ENCODE data around the gene TNS1. TPM values are rescaled to one million over a fixed set of nuclear protein-coding genes. Genes with fewer than 3 reads are reported as not detected.

TNS1 gene
- total RNA-seq, 1 experiment from 2014 or later = 6.2 TPM

- ChIA-PET POLR2A (no interaction called here), RAD21 (ENCODE audit: low non-redundant PET in 1 of 2, low total read pairs in 2 of 2, uncharacterized antibody in 2 of 2, unreplicated experiment in 2 of 2) (no interaction called here), CTCF (no interaction called here)
- intact Hi-C loops (cut with micrococcal nuclease) = no loop called here
- no peak for TF ChIP-seq SRF (IDR thresholded peaks at IDR 0.05; ENCODE audit: low read depth)
- TF ChIP-seq, protein P1, sequence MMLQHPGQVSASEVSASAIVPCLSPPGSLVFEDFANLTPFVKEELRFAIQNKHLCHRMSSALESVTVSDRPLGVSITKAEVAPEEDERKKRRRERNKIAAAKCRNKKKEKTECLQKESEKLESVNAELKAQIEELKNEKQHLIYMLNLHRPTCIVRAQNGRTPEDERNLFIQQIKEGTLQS (IDR thresholded peaks at IDR 0.05) = no peak
- TF ChIP-seq CBX3 (IDR thresholded peaks at IDR 0.05; ENCODE audit: low read depth) = no peak
- Histone ChIP-seq H2AFZ (ENCODE audit: low read depth, low read length, poor library complexity, severe bottlenecking) (no peak overlapping the region), H3K4me3 (replicated peaks in 1 of 2; ENCODE audit: low read depth in 1 of 2, low read length in 2 of 2) (no peak overlapping the region), H4K20me1 (ENCODE audit: insufficient read depth) (no peaks in the 10 kb centered on the region), H3K9me2 (ENCODE audit: insufficient read depth) (no peaks in the 10 kb centered on the region), H3K79me2 (ENCODE audit: insufficient read depth, low read length) (no peaks in the 10 kb centered on the region), H3K4me1 (ENCODE audit: control insufficient read depth in 1 of 2, insufficient read depth in 2 of 2, low read length in 2 of 2) (peaks cover 0 to 4% of the 10 kb centered on the region in 2 experiments; a peak in 1 of 4 replicates), H3K36me3 (ENCODE audit: control insufficient read depth in 1 of 2, insufficient read depth in 2 of 2, low read length in 2 of 2) (no peaks in the 10 kb centered on the region), H3K27me3 (ENCODE audit: insufficient read depth, low read length) (no peaks in the 10 kb centered on the region), H3K9ac (ENCODE audit: low read length) (no peak overlapping the region), H3K27ac (ENCODE audit: low read depth, low read length) (no peak overlapping the region), H3K9me3 (ENCODE audit: control insufficient read depth in 1 of 2, insufficient read depth in 1 of 2, low read depth in 1 of 2, low read length in 2 of 2) (no peaks in the 10 kb centered on the region), H3K4me2 (ENCODE audit: low read length) (no peak overlapping the region)
- ATAC-seq (no peak), DNase-seq (ENCODE audit: low read depth, low spot score) (no peak)
- BruUV-seq (replicated peaks) = no TSS peak
Measured at GRCh38 chr2:217966423-217967070, 36.2 kb downstream of the TNS1 start.

DNA sequence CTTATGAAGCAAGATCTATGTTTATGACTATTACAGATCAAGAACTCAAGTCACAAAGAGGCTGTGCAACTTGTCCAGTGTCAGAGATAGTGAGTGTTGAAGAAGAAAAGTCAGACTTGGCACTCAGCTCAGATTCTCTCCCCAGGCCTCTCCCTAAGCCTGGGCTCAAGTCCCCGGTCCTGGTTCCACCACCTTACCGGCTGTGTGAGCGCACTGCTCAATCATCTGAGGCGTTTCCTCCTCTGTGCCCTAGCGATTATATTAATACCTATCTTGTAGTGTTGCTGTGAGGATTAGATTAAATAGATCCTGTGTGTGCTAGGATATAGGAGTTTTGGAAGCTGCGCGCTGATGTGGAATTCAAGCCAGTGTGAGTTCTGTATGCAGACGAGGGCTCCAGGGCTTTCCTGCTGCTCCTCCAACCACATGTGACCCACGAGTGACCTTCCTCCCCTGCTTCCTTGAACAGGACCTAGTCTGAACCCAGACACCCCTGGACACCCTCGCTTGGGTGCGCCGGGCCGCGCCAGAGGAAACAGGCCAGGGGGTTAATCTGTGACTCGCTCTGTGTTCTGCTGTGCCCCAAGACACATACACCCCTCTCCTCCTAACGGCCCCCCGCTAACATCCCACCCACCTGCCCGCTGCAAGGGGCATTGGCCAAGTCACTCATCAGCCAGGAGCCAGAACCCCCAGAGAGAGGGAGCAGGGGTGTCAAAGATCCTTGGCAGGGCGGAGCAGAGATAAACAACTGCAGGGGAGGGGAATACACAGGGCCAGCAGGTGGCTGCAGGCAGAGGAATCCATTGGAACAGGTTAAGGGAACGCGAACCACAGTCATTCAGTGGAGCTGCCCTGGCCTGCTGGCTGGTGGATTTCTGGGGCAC lies 38.3 kb downstream of the TNS1 start:
- Histone ChIP-seq H2AFZ (ENCODE audit: low read depth, low read length, poor library complexity, severe bottlenecking) (no peak overlapping the region), H3K4me3 (replicated peaks in 1 of 2; ENCODE audit: low read depth in 1 of 2, low read length in 2 of 2) (no peak overlapping the region), H3K9me2 (ENCODE audit: insufficient read depth) (no peaks in the 10 kb centered on the region), H3K79me2 (ENCODE audit: insufficient read depth, low read length) (no peaks in the 10 kb centered on the region), H3K9ac (ENCODE audit: low read length) (no peak overlapping the region), H3K4me1 (ENCODE audit: control insufficient read depth in 1 of 2, insufficient read depth in 2 of 2, low read length in 2 of 2) (peaks cover 0 to 4% of the 10 kb centered on the region in 2 experiments; a peak in 1 of 4 replicates), H3K27ac (ENCODE audit: low read depth, low read length) (no peak overlapping the region), H3K36me3 (ENCODE audit: control insufficient read depth in 1 of 2, insufficient read depth in 2 of 2, low read length in 2 of 2) (no peaks in the 10 kb centered on the region), H3K4me2 (ENCODE audit: low read length) (no peak overlapping the region), H3K27me3 (ENCODE audit: insufficient read depth, low read length) (no peaks in the 10 kb centered on the region), H4K20me1 (ENCODE audit: insufficient read depth) (no peaks in the 10 kb centered on the region), H3K9me3 (ENCODE audit: control insufficient read depth in 1 of 2, insufficient read depth in 1 of 2, low read depth in 1 of 2, low read length in 2 of 2) (no peaks in the 10 kb centered on the region)
- CTCF ChIA-PET = interaction anchor here (0.9 to 1.5 kb wide), 2 partner anchors 23 to 29 kb away, joined by 5 read pairs; no protein-coding TSS in a partner anchor
- RAD21 ChIA-PET (ENCODE audit: low non-redundant PET in 1 of 2, low total read pairs in 2 of 2, uncharacterized antibody in 2 of 2, unreplicated experiment in 2 of 2) = no interaction called here
- ATAC-seq (no peak), DNase-seq (ENCODE audit: low read depth, low spot score) (no peak)
- TF ChIP-seq, protein P2, sequence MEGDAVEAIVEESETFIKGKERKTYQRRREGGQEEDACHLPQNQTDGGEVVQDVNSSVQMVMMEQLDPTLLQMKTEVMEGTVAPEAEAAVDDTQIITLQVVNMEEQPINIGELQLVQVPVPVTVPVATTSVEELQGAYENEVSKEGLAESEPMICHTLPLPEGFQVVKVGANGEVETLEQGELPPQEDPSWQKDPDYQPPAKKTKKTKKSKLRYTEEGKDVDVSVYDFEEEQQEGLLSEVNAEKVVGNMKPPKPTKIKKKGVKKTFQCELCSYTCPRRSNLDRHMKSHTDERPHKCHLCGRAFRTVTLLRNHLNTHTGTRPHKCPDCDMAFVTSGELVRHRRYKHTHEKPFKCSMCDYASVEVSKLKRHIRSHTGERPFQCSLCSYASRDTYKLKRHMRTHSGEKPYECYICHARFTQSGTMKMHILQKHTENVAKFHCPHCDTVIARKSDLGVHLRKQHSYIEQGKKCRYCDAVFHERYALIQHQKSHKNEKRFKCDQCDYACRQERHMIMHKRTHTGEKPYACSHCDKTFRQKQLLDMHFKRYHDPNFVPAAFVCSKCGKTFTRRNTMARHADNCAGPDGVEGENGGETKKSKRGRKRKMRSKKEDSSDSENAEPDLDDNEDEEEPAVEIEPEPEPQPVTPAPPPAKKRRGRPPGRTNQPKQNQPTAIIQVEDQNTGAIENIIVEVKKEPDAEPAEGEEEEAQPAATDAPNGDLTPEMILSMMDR (IDR thresholded peaks at IDR 0.05 in 2 of 3, conservative IDR thresholded peaks at IDR 0.05 in 1 of 3; ENCODE audit: borderline replicate concordance in 1 of 3, insufficient read depth in 1 of 3, low read depth in 2 of 3, low read length in 2 of 3) = no peak
- TF ChIP-seq RAD21 (IDR thresholded peaks at IDR 0.05; ENCODE audit: low read depth) = no peak
- no peak for TF ChIP-seq ZFX (IDR thresholded peaks at IDR 0.05)
- TF ChIP-seq, protein P3, sequence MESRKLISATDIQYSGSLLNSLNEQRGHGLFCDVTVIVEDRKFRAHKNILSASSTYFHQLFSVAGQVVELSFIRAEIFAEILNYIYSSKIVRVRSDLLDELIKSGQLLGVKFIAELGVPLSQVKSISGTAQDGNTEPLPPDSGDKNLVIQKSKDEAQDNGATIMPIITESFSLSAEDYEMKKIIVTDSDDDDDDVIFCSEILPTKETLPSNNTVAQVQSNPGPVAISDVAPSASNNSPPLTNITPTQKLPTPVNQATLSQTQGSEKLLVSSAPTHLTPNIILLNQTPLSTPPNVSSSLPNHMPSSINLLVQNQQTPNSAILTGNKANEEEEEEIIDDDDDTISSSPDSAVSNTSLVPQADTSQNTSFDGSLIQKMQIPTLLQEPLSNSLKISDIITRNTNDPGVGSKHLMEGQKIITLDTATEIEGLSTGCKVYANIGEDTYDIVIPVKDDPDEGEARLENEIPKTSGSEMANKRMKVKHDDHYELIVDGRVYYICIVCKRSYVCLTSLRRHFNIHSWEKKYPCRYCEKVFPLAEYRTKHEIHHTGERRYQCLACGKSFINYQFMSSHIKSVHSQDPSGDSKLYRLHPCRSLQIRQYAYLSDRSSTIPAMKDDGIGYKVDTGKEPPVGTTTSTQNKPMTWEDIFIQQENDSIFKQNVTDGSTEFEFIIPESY (IDR thresholded peaks at IDR 0.05; ENCODE audit: extremely low read depth, insufficient replicate concordance, low read length) = no peak
- TF ChIP-seq POLR2AphosphoS5 (IDR thresholded peaks at IDR 0.05; ENCODE audit: low read depth, low read length) = no peak
- no peak for TF ChIP-seq CBX3 (IDR thresholded peaks at IDR 0.05; ENCODE audit: low read depth)
- intact Hi-C loops (cut with micrococcal nuclease) = no loop called here
- POLR2A ChIA-PET = no interaction called here
- BruUV-seq (replicated peaks) = no TSS peak

All from HCT116 (cell line).